ELF-1 (cell line): ENCODE results near the gene MECR.
"Not testable (repeated sequence)": the region's sequence is repeated elsewhere in the genome, so short reads cannot be mapped to it uniquely, and the experiment has no call there.

Experiments
- DNase-seq: peaks from one replicate; pipeline ENCODE4 v3.0.0-alpha.2; 2016; ENCODE audit warnings: low read depth, low spot score

Gene MECR

GRCh38 chr1:29236712-29237128 is 6.0 kb upstream of the MECR start:
- DNase-seq = peak; percentile 52

- peak; percentile 83 for DNase-seq
Measured at GRCh38 chr1:29235955-29236711, 5.4 kb upstream of the MECR start, which contains the start of gene PTPRU. PTPRU (plus strand) TSS chr1:29236522; CDS start chr1:29236645, 123 bp downstream.

- DNase-seq = not testable (repeated sequence)
Measured at GRCh38 chr1:29234881-29235280, 4.1 kb upstream of the MECR start.

- DNase-seq = no peak
Measured at GRCh38 chr1:29234471-29234870, 3.7 kb upstream of the MECR start.

GRCh38 chr1:29233693-29234092 is 3.0 kb upstream of the MECR start:
- no peak for DNase-seq

GRCh38 chr1:29232387-29232786 is 1.7 kb upstream of the MECR start:
- DNase-seq = no peak

GRCh38 chr1:29230204-29230552 is 556 bp downstream of the MECR start:
- DNase-seq = no peak

GRCh38 chr1:29227511-29227910 is 3.2 kb downstream of the MECR start:
- peak; percentile 76 for DNase-seq

GRCh38 chr1:29225361-29225760 is 5.4 kb downstream of the MECR start:
- DNase-seq = no peak

GRCh38 chr1:29224356-29224837 is 6.3 kb downstream of the MECR start:
- DNase-seq = no peak

GRCh38 chr1:29223521-29223920 is 7.2 kb downstream of the MECR start:
- no peak for DNase-seq

GRCh38 chr1:29222686-29223085 is 8.0 kb downstream of the MECR start:
- DNase-seq = no peak

GRCh38 chr1:29222260-29222659 is 8.5 kb downstream of the MECR start:
- not testable (repeated sequence) for DNase-seq

GRCh38 chr1:29221296-29221695 is 9.4 kb downstream of the MECR start:
- DNase-seq = no peak

- DNase-seq = no peak
Measured at GRCh38 chr1:29218223-29218622, 12.5 kb downstream of the MECR start.

GRCh38 chr1:29217633-29218032 is 13.1 kb downstream of the MECR start:
- no peak for DNase-seq

GRCh38 chr1:29213055-29213454 is 17.7 kb downstream of the MECR start:
- no peak for DNase-seq

GRCh38 chr1:29211086-29212030 is 19.4 kb downstream of the MECR start:
- no peak for DNase-seq

- DNase-seq = peak; percentile 25
Measured at GRCh38 chr1:29210278-29211085, 20.3 kb downstream of the MECR start.

GRCh38 chr1:29209173-29209572 is 21.6 kb downstream of the MECR start:
- no peak for DNase-seq

GRCh38 chr1:29208442-29208841 is 22.3 kb downstream of the MECR start:
- no peak for DNase-seq
